HepG2 (cell line): ENCODE measurements around the gene UBAP2. TPM values are rescaled to one million over a fixed set of nuclear protein-coding genes. Genes with fewer than 3 reads are reported as not detected.

ENCODE experiments used
- AHDC1 ChIP-seq: sonication (generic); formaldehyde crosslinking; IDR thresholded peaks from 2 replicates; pipeline ENCODE4 v1.5.1; 2020; ENCODE audit warnings: mild to moderate bottlenecking, missing genetic modification reagents, borderline replicate concordance
- E2F5 ChIP-seq: sonication (generic); formaldehyde crosslinking; conservative IDR thresholded peaks from 2 replicates; pipeline ENCODE4 v1.4.0; 2020; ENCODE audit warnings: missing genetic modification reagents
- HOXA5 ChIP-seq: sonication (generic); formaldehyde crosslinking; IDR thresholded peaks from 2 replicates; pipeline ENCODE4 v1.4.0; 2020; ENCODE audit warnings: missing genetic modification reagents
- MIXL1 ChIP-seq: IDR thresholded peaks from 2 replicates; pipeline ENCODE4 v1.6.1; 2016
- MXD3 ChIP-seq: IDR thresholded peaks from 2 replicates; pipeline ENCODE4 v1.6.1; 2016; ENCODE audit warnings: mild to moderate bottlenecking, missing biosample characterization, missing genetic modification reagents
- NFYB ChIP-seq: sonication (generic); formaldehyde crosslinking; IDR thresholded peaks from 2 replicates; pipeline ENCODE4 v1.4.0; 2020; ENCODE audit warnings: missing genetic modification reagents
- NR0B2 ChIP-seq: sonication (generic); formaldehyde crosslinking; IDR thresholded peaks from 2 replicates; pipeline ENCODE4 v1.4.0; 2020; ENCODE audit warnings: mild to moderate bottlenecking, missing genetic modification reagents
- RERE ChIP-seq: IDR thresholded peaks from 2 replicates; pipeline ENCODE4 v1.6.1; 2016; ENCODE audit warnings: low read depth, missing genetic modification reagents, missing compliant biosample characterization
- SMAD3 ChIP-seq: sonication (generic); formaldehyde crosslinking; IDR thresholded peaks from 2 replicates; pipeline ENCODE4 v1.4.0; 2020; ENCODE audit warnings: missing genetic modification reagents
- SRSF1 ChIP-seq: fragments of 200-400 bp; formaldehyde crosslinking; optimal IDR thresholded peaks from 2 replicates; pipeline ENCODE3; 2017; ENCODE audit warnings: mild to moderate bottlenecking, low read depth, low read length, moderate library complexity
- ZFYVE20 ChIP-seq: sonication (generic); formaldehyde crosslinking; IDR thresholded peaks from 2 replicates; pipeline ENCODE4 v1.8.0; 2023; ENCODE audit warnings: low read depth, mild to moderate bottlenecking, moderate library complexity, missing genetic modification reagents, borderline replicate concordance
- ZNF101 ChIP-seq: sonication (generic); formaldehyde crosslinking; IDR thresholded peaks from 2 replicates; pipeline ENCODE4 v1.4.0; 2020; ENCODE audit warnings: mild to moderate bottlenecking, low read depth, missing genetic modification reagents, borderline replicate concordance
- ZNF576 ChIP-seq: sonication (generic); formaldehyde crosslinking; IDR thresholded peaks from 2 replicates; pipeline ENCODE4 v1.4.0; 2020; ENCODE audit warnings: mild to moderate bottlenecking, missing genetic modification reagents
- polyA plus RNA-seq, 8 experiments: library from polyadenylated mRNA; depleted of rRNA in 3 of 8; stranded (reverse) in 7 of 8; unstranded in 1 of 8; fragments of >200 nt; fragmentation: Illumina TruSeq in 4 of 8; extraction: Trizol in 4 of 8; gene quantifications; 2 replicates each; pipeline versions ENCODE4 v1.2.1 to v1.2.3, GENCODE V29; 2011 to 2016; ENCODE audit warnings: low read depth in 4 of 8, missing spikeins in 1 of 8, mixed read lengths in 1 of 8; ENCODE audit not compliant: insufficient read depth in 1 of 8
- total RNA-seq, 5 experiments: library from RNA; depleted of rRNA; stranded (reverse); fragments of >200 nt; fragmentation: Illumina TruSeq; extraction: Trizol; gene quantifications; 2 replicates each; pipeline ENCODE4 v1.2.3, GENCODE V29; 2016; ENCODE audit warnings: low read depth in 1 of 5

Gene UBAP2
- total and polyA plus RNA-seq, 2 of the 13 experiments (the other 11 are each of a cell fraction or from before 2014, with no cell fraction given) = 19.0 to 22.0 TPM

GRCh38 chr9:34072868-34073590 lies 24.3 kb upstream of the UBAP2 start (continued):
- TF ChIP-seq ZFYVE20 (CRISPR knock-in tag) (no peak), NR0B2 (no peak), RERE (0 out of 2 replicates have a peak, but pooled peaks have one; percentile 49), AHDC1 (CRISPR knock-in tag) (peak; percentile 48; the same call in 1 of the 2 replicates), SMAD3 (peak; percentile 69; the same call in 1 of the 2 replicates), E2F5 (CRISPR knock-in tag) (no peak), ZNF576 (CRISPR knock-in tag) (no peak), MXD3 (CRISPR knock-in tag) (no peak), SRSF1 (no peak), ZNF101 (CRISPR knock-in tag) (no peak), MIXL1 (CRISPR knock-in tag) (no peak; the same call in 1 of the 2 replicates), NFYB (0 out of 2 replicates have a peak, but pooled peaks have one; percentile 17), HOXA5 (peak; percentile 80)
